Suprapubic skin (tissue), 4 donors: ENCODE data around the gene MCL1.

ENCODE experiments used
- EP300 ChIP-seq: sonication (generic); formaldehyde crosslinking; IDR thresholded peaks from one replicate; pipeline ENCODE4 v1.6.1; 2017; ENCODE audit warnings: antibody characterized with exemption
- POLR2A ChIP-seq, 2 donors: fragments of 450-650 bp; IDR thresholded peaks; one replicate each; pipeline ENCODE4 v1.6.1; 2017; ENCODE audit warnings: antibody characterized with exemption in 2 of 2, mild to moderate bottlenecking in 2 of 2, moderate library complexity in 2 of 2
- POLR2AphosphoS5 ChIP-seq, 3 donors: sonication (generic); formaldehyde crosslinking; IDR thresholded peaks; one replicate each; pipeline ENCODE4 v1.6.1; 2017; ENCODE audit warnings: antibody characterized with exemption in 3 of 3
- TF ChIP-seq, protein P1 (sequence below), 2 donors: fragments of 200-600 bp in 1 of 2; fragments of 450-650 bp in 1 of 2; sonication (generic) in 1 of 2; IDR thresholded peaks; one replicate each; pipeline ENCODE4 v1.5.1; 2016 to 2019; ENCODE audit warnings: antibody characterized with exemption in 2 of 2, mild to moderate bottlenecking in 1 of 2, moderate library complexity in 1 of 2

DNA sequence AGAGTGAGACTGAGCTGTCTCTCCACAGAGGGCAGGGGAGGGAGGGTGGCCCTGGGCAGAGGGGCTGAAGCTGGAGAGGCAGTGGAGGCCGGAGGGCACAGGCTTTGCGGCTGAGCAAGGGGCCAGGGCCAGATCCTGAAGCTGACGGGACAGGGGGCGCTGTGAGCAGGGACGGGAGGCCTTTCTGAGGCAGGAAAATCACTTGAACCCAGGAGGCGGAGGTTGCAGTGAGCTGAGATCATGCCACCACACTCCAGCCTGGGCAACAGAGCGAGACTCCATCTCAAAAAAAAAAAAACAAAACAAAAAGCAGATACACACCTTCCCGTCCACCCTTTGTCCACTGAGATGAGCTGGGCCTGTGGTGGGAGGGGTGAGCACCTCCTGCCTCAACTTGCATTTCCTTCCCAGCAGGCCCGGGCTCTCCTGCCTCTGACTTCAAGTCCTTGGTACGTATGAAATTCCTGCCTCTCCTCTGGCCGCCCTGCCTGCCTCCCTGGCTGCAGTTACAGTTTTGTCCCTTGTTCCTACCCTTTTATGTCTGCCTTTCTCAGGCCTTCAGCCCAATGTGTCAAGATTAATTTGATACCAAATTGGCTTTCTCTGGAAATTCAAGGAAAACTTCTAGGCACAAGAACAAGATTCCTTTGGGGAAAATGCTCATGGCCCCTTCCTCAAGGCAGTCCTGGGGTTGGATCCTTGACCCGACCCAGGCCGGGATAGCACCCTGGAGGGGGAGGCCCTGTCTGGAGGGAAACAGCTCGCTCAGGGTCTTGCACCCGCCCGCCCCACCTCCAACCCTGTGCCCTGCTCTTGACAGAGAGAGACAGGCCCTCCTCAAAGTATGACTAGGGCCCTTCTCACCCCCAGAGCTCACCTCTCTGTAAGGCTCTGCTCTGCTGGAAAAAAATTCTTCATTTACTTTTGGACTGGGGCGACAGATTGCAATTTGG, 41.4 kb downstream of the MCL1 start:
- TF ChIP-seq, protein P1, sequence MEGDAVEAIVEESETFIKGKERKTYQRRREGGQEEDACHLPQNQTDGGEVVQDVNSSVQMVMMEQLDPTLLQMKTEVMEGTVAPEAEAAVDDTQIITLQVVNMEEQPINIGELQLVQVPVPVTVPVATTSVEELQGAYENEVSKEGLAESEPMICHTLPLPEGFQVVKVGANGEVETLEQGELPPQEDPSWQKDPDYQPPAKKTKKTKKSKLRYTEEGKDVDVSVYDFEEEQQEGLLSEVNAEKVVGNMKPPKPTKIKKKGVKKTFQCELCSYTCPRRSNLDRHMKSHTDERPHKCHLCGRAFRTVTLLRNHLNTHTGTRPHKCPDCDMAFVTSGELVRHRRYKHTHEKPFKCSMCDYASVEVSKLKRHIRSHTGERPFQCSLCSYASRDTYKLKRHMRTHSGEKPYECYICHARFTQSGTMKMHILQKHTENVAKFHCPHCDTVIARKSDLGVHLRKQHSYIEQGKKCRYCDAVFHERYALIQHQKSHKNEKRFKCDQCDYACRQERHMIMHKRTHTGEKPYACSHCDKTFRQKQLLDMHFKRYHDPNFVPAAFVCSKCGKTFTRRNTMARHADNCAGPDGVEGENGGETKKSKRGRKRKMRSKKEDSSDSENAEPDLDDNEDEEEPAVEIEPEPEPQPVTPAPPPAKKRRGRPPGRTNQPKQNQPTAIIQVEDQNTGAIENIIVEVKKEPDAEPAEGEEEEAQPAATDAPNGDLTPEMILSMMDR (IDR thresholded peaks at IDR 0.05): no peak
- TF ChIP-seq POLR2A (IDR thresholded peaks at IDR 0.05) (no peak), POLR2AphosphoS5 (IDR thresholded peaks at IDR 0.05) (no peak), EP300 (no peak)
